Measurements from ENCODE around the gene YJU2.

GRCh38 chr19:4220188-4220587 lies 26.7 kb upstream of the YJU2 start:
- TF ChIP-seq POLR2AphosphoS5 (IDR thresholded peaks at IDR 0.05; ENCODE audit: low read depth, low read length) (no peak), RAD21 (IDR thresholded peaks at IDR 0.05; ENCODE audit: low read length) (no peak), TAF1 (IDR thresholded peaks at IDR 0.05; ENCODE audit: borderline replicate concordance, low read depth, low read length) (no peak), YY1 (IDR thresholded peaks at IDR 0.05; ENCODE audit: low read depth) (no peak), GABPA (IDR thresholded peaks at IDR 0.05; ENCODE audit: low read depth) (no peak), TEAD4 (IDR thresholded peaks at IDR 0.05; ENCODE audit: borderline replicate concordance, insufficient read depth) (no peak), NFIC (IDR thresholded peaks at IDR 0.05; ENCODE audit: borderline replicate concordance) (no peak)
- TF ChIP-seq, protein P1, sequence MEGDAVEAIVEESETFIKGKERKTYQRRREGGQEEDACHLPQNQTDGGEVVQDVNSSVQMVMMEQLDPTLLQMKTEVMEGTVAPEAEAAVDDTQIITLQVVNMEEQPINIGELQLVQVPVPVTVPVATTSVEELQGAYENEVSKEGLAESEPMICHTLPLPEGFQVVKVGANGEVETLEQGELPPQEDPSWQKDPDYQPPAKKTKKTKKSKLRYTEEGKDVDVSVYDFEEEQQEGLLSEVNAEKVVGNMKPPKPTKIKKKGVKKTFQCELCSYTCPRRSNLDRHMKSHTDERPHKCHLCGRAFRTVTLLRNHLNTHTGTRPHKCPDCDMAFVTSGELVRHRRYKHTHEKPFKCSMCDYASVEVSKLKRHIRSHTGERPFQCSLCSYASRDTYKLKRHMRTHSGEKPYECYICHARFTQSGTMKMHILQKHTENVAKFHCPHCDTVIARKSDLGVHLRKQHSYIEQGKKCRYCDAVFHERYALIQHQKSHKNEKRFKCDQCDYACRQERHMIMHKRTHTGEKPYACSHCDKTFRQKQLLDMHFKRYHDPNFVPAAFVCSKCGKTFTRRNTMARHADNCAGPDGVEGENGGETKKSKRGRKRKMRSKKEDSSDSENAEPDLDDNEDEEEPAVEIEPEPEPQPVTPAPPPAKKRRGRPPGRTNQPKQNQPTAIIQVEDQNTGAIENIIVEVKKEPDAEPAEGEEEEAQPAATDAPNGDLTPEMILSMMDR (IDR thresholded peaks at IDR 0.05): no peak
- TF ChIP-seq, protein P2, sequence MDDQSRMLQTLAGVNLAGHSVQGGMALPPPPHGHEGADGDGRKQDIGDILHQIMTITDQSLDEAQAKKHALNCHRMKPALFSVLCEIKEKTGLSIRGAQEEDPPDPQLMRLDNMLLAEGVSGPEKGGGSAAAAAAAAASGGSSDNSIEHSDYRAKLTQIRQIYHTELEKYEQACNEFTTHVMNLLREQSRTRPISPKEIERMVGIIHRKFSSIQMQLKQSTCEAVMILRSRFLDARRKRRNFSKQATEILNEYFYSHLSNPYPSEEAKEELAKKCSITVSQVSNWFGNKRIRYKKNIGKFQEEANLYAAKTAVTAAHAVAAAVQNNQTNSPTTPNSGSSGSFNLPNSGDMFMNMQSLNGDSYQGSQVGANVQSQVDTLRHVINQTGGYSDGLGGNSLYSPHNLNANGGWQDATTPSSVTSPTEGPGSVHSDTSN (IDR thresholded peaks at IDR 0.05): no peak
- TF ChIP-seq, protein P3, sequence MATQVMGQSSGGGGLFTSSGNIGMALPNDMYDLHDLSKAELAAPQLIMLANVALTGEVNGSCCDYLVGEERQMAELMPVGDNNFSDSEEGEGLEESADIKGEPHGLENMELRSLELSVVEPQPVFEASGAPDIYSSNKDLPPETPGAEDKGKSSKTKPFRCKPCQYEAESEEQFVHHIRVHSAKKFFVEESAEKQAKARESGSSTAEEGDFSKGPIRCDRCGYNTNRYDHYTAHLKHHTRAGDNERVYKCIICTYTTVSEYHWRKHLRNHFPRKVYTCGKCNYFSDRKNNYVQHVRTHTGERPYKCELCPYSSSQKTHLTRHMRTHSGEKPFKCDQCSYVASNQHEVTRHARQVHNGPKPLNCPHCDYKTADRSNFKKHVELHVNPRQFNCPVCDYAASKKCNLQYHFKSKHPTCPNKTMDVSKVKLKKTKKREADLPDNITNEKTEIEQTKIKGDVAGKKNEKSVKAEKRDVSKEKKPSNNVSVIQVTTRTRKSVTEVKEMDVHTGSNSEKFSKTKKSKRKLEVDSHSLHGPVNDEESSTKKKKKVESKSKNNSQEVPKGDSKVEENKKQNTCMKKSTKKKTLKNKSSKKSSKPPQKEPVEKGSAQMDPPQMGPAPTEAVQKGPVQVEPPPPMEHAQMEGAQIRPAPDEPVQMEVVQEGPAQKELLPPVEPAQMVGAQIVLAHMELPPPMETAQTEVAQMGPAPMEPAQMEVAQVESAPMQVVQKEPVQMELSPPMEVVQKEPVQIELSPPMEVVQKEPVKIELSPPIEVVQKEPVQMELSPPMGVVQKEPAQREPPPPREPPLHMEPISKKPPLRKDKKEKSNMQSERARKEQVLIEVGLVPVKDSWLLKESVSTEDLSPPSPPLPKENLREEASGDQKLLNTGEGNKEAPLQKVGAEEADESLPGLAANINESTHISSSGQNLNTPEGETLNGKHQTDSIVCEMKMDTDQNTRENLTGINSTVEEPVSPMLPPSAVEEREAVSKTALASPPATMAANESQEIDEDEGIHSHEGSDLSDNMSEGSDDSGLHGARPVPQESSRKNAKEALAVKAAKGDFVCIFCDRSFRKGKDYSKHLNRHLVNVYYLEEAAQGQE (IDR thresholded peaks at IDR 0.05; ENCODE audit: low read depth, low read length): no peak

All from SK-N-SH (cell line).